ENCODE results near the gene FAM3C.
"Not testable (repeated sequence)": the region's sequence is repeated elsewhere in the genome, so short reads cannot be mapped to it uniquely, and the experiment has no call there.

- not testable (repeated sequence) for TF ChIP-seq EZH2 (IDR thresholded peaks at IDR 0.05; ENCODE audit: low read length, unreplicated experiment); CTCF (conservative IDR thresholded peaks at IDR 0.05; ENCODE audit: low read depth, low read length); EZH2phosphoT487 (IDR thresholded peaks at IDR 0.05; ENCODE audit: borderline replicate concordance, low read length)
These were observed 42.2 kb upstream of the FAM3C start for GRCh38 chr7:121438043-121438955.
